ENCODE results near the gene VWA2.

Gene VWA2

DNA sequence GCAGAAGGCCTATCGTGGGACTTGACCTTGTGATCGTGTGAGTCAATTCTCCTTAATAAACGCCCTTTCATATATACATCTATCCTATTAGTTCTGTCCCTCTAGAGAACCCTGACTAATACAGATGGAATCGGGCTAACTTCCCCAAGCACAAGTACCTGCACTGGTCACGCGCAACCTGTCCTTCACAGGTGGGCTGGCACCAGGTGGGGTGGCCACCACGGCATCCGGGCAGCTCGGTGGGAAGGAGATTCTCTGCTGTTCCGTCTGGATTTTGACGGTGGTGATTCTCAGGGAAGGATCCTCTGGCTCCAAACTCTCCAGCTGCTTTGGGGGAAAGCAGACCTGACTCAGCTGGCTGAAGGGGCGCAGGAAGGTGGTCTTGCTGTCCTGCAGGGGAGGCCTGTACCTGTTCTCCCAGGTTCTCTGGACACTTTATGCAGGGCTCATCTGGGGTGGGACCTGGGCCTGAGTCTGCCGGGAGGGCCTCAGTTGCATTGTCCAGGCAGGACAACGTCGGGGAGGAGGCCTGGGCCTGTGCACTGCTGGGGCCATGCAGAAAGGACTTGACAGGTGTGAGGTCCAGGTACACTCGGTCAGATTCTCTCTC, 61.1 kb downstream of the VWA2 start:
- no peak for DNase-seq

DNA sequence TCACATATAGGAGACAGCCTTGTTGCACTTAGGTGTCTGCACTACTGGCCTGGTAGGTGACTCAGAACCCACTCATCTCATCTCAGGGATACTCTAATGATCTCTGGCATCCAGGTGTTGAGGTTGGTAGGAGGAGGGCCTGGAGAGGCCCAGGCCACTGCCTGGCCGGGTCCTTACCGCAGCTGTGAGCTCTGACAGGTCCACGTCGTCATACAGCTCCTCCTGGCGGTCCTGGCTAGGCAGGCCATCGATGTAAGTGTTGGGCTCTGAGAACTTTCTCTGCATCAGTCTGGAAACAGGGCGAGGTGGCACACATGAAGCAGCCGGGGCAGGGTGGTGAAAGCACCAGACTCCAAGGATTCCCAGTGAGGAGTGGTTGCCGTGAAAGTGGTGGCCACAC, 62.1 kb downstream of the VWA2 start:
- DNase-seq: no peak

DNA sequence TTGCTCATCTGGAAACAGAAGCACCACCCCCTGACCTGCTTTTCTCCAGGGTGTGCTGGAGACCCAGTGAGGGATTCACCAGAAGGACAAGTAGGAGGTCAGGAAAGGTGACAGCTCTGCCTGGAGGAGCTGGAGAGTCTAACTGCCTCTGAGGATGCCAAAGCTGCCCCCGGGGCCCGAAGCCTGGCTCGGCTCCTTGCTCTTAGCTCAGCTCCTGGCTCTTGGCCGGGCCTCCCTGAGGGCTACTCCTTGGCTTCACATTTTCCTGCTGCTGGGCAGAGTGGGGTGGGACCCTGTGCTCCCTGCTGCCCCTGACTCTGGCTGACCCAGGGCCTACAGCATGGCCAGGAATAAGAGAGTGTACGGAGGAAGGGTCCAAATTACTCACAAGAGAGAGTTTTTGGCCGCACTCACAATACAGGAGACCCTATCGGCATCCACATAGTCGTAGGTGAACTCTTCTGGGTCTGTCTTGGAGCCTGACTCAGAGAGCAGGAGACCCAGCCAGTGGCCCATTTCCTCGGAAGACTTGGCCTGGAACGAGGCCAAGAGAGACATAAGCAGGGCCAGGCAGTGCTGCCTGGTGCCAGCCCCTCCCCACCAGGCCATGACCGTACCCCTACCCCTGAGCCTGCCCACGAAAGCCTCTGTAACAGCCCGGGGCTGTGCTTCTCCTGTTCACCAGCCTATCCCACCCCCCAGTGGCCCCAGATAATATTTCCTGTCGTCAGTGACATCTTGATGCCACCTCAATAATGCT, 63.1 kb downstream of the VWA2 start:
- DNase-seq: no peak

DNA sequence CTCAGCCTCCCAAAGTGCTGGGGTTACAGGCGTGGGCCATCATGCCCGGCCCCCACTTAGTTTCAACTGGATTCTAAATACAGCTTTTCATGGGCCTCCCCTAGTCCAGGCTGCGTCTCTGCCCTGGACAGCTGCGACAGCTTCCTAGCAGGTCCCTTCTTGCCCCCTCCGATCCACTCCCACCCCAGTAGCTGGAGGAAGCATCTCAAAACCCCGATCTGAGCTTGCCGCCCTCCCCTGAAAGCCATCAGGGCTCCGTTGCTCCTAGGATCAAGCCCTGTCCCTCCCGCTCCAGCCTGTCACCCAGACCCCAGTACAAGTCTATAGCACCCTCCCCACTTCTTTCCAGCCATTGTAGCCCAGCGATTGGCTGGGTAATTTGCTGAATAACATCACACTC, 64.5 kb downstream of the VWA2 start:
- no peak for DNase-seq

DNA sequence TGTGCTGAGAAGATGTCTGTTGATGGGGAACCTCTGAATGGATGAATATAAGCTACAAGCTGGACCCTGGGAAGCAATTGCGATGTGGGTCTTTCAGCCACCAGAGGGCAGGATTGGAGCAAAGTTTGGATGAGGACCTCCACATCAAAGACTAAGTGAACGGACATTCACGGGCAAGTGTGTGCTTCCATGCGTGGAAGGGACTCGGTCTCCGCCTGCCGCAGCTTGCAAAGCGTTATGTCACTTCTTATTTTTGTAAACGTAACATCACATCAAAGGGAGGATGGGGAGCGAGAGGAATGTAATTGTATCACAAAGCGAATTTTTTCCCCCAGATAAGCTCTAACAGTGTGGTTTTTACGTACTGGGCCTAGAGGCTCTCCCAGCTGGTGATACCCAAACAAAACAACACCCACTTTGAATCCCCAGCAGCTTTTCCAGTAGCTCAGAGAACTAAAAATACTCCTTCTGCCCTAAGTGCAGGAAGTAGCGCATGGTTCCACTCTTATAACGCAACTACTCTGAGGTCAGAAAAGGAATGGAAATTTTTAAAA, 65.0 kb downstream of the VWA2 start:
- DNase-seq: peak; percentile 12

DNA sequence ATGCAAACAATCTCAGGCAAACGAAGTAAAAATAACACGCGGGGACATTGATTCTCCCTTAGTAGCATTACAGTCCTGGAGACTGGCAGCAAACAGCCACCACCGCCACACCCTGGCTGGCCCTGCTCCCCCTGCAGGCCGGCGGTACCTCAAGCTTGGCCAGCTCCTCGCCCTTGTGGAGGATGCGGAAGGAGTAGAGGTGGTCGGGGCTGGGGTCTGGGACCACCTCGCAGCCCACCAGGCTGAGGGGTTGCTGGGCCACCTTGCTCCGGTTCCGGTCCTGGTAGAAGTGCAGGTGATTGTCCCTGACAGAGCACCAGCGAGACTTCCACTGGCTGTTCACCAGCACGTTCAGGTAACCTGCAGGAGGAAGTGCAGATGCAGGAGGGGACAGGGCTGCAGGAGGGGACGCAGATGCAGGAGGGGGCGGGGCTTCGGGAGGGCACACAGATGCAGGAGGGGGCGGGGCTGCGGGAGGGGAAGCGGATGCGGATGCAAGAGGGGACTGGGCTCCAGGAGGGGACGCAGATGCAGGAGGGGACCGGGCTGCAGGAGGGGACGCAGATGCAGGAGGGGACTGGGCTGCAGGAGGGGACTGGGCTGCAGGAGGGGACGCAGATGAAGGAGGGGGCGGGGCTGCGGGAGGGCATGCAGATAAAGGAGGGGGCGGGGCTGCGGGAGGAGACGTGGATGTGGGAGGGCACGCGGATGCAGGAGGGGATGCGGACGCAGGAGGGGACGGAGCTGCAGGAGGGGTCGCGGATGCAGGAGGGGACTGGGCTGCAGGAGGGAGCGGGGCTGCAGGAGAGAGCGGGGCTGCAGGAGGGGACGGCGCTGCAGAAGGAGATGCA, 65.7 kb downstream of the VWA2 start:
- peak; percentile 65 for DNase-seq

DNA sequence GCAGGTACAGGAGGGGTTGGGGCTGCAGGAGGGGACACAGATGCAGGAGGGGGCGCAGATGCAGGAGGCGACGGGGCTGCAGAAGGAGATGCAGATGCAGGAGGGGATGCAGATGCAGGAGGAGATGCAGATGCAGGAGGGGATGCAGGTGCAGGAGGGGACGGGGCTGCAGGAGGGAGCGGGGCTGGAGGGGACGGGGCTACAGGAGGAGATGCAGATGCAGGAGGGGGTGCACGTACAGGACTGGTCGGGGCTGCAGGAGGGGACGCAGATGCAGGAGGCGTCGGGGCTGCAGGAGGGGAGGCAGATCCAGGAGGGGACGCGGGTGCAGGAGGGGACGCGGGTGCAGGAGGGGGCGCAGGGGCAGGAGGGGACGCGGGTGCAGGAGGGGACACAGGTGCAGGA, 66.5 kb downstream of the VWA2 start:
- no peak for DNase-seq

DNA sequence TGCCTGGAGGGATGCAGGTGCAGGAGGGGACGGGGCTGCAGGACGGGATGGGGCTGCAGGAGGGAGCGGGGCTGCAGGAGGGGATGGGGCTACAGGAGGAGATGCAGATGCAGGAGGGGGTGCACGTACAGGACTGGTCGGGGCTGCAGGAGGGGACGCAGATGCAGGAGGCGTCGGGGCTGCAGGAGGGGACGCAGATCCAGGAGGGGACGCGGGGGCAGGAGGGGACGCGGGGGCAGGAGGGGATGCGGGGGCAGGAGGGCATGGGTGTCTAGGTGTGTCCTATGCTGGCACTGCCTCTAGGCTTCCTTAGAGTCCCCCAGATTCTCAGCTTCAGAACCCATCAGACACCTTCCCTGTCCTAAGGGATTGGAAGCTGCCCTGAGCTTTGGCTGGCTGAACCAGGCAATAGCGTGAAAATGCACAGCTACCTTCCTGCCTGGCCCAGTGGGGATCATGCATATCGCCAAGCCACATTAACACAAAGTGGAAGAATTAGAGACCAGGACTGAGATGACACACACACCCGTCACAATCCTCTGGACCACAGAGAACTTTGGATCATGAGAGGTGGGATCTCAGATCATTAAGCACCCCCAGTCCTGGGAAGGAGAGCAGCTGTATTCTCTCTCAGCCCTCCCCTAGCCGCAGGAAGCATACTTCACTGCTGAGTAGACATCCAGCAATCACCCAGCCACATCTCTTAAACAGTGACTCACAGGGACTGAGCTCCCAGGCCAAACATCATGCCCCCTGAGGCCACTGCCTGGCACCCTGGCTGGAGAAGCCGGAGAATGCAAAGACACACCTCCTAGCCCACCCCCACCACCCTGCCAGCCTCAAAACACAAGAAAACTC, 67.3 kb downstream of the VWA2 start:
- DNase-seq: no peak

DNA sequence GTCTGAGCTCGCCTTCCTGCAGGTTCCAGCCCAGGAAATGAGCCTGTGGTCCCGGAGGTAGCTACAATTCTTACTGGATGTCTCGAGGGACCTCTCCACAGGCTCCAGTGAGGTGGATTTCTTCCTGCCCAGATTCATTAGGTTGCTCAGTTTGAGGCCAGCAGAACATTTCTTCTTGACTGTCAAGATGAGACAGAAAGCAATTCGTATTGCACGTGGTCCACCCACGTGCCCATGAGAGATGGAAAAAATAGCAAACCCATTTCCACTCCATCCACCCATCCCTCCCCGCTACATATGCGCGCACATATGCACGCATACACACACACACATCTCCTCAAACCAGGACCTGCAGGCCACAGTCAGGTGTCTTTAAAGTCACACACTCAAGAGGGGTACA, 68.7 kb downstream of the VWA2 start:
- no peak for DNase-seq

DNA sequence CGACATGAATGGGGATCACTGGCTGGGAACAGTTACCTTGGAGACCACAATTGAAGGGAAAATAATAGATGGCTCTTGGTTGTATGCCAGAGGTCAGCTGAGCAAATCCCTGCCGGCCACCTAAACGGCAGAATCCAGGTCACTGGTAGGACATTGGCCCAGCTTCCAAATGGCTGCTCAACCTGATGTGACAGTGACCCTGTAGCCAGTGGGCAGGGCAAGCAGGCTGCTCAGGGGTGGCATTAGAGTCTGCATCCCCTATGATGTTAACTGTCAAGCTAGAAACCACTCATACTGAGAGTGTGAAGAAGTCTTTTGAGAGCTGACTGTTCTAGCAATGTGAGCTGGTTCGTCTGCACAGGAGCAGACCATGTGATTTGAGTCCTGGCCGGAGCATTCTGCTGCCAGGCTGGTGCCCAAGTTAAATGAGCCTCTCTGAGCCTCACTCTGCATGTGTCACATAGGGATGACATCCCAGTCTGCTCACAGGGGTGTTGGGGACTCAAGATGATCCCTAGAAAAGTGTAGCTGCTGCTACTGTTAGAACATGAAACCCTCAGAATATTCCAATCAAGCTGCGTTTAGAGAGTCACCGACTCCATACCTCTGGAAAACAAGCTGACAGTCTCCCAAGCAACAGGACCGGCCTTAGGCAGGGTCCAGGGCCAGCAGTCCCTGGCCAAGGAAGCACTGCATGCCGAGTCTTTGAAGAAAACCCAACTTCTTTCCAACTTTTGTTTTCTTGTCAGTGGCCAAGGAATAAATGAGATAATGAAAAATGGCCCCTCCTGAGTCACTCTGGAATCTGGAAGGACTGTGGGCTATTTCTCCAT, 69.7 kb downstream of the VWA2 start:
- no peak for DNase-seq

DNA sequence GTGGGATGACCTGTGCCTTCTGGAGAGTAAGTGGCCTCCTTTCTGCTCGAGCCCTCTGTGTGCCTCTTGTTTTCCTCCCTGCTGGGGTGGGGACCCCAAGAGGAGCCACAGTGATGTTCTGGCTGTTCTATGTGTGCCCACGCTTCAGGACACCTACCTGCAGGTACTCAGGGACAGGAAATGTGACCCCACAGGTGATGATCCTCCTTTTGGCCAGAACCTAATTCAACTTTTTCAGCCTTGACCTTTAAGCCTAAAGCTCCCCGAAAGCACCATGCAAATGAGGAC, 70.3 kb downstream of the VWA2 start:
- DNase-seq: no peak

DNA sequence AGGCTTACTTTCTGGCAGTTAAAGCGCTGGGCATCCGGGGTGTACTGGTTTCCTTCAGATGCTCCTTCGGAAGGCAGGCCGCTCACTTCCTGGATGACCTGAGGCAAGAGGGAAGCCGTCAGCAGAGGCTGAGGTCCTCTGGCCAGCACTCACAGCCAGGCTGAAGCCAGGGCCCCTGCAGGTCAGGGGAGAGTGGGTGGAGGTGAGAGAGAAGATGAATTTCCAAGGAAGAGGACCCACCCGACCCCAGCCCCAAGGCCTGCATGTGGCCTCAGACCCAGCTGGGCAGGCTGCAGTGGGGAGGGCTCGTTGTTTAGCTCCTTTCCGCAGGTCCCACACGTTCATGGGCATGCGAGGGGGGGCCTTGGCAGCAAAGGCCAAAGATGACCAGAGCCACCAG, 71.3 kb downstream of the VWA2 start:
- DNase-seq: no peak

DNA sequence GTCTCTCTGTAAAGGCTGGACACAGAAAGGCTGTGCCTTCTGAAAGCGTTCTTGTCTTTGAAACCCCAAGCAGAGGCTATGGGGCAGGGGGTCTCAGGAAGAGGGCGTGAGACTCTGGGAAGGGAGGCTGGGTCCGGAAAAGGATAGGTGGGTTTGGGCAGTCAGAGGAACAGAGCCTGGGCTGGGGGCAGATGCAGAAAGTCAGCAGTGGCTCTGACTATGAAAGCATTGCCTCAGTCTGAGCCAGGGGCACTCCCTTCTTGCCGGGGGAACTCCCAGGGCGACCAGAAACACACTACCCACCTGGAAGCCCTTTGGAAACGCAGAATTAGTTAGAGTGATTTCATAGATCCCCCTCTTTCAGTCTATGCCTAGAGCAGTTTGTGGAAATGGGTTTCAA, 72.0 kb downstream of the VWA2 start:
- no peak for DNase-seq

DNA sequence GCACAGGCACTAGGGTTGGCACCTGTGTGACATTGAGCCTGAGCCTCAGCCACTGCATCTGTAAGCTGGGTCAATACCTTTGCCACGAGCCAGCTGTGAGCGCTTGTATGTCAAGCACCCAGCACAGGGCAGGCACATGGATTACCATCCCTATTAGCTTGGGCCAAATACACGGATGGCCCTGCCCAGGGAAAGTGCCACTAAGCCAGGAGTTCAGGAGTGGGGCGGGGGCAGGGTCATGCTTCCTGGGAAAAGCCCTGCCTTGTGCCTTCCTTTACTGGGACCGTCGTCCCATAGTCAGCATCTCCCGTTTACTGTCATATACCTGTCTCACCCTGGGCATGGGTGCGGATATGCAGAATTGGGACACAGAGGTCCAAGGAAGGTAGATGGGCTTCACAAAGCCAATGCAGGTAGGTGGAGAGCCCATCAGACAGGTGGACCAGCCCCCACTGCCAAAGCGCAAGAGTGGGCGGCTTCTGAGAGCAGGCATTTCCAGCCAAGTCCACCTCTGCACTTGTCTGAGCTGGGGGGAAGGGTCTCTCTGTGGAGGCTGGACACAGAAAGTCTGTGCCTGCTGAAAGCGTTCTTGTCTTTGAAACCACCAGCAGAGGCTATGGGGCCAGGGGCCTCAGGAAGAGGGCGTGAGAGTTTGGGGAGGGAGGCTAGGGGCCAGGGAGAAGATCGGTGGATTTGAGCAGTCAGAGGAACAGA, 72.6 kb downstream of the VWA2 start:
- DNase-seq: no peak

DNA sequence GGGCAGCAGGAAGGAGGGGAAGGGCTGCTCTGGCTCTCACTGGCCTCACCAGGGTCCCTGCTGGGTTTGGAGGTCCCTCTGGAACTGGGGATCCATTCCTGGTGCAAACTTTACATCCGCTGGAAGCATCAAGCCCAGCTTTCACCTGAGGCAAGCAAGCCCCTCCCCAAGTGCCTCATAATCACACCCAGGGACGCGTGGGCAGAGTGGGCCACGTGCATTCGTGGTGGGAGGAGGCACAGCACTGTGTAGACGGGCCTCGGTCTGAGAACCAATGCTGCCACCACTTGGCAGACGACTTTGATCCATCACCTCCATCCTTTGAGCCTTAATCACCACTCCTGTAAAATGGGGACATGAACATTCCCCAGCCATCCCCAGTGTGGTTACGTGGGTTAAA, 74.1 kb downstream of the VWA2 start:
- no peak for DNase-seq

DNA sequence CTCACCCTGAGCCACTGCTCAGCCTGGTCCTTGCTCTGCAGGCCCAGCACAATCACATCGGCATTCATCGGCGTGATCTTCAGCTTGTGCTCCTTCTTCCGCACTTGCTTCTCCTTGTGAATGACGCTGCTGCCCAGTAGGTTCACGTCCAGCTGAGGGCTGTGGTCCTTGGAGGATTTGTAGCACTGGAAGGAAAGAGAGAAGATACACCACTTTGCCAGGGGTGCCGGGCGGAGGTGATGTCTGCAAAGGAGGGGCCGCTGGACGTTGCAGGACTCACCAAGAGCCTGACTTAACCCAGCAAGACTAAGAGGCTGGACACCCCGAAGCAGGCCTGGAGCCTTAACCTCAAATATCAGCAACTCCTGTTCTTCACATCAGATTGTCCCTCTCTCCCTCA, 74.8 kb downstream of the VWA2 start:
- no peak for DNase-seq

DNA sequence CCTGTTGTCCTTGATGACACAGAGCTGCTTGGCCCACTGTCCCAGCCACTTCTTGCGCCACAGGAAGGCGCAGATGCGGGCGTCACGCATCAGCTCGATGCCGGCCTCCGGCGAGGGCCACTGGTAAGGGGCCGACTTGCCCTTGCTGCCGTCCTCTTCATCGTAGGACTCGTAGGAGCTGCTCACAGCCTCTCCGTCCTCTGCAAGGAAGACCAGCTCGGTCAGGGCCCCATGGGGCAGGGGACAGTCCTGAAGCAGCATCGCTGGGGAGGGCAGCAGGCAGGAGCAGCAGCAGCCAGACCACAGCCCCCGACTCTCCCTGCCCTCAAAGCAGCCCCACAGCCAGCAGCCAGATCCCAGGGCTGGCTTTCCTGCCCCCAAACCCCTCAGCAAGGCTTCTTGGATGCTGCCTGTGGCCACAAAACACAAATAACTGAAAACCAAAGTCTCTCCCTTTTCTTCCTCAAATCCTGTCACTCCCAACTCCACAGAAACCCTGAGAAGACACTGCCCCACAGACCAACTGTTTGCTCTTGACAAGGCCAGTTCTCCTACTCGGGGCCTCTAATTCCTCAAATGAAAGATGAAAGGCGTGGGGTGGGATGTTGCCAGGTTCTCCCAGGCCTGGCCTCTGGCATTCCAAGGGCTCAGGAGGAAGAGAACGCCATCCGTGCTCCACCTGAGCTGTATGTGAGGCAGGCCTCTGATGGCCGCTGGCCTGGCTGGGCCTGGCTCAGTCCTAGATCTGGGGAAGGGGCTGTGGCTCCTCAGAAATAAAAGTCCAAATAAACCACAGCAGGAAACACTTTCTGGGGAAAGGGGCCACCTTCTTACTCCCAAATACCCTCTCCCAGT, 76.7 kb downstream of the VWA2 start:
- DNase-seq: no peak

DNA sequence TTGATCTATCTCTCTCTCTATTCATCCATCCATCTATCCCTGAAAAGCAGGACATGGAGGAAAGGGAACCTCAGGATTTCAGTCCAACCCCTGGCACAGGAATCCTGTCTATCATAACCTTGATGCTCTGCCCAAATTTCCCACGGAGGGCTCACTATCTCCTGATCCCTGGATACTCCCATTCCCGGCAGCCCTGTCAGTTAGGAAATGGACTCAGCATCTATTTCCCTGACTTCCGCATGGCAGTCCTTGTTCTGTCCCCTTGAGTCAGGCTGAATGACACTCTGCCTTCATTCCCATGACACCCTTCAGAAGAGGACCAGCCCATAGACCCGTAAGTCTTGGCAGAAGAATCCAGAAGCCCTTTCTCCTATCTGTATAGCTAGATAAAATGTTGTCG, 77.7 kb downstream of the VWA2 start:
- DNase-seq: no peak

DNA sequence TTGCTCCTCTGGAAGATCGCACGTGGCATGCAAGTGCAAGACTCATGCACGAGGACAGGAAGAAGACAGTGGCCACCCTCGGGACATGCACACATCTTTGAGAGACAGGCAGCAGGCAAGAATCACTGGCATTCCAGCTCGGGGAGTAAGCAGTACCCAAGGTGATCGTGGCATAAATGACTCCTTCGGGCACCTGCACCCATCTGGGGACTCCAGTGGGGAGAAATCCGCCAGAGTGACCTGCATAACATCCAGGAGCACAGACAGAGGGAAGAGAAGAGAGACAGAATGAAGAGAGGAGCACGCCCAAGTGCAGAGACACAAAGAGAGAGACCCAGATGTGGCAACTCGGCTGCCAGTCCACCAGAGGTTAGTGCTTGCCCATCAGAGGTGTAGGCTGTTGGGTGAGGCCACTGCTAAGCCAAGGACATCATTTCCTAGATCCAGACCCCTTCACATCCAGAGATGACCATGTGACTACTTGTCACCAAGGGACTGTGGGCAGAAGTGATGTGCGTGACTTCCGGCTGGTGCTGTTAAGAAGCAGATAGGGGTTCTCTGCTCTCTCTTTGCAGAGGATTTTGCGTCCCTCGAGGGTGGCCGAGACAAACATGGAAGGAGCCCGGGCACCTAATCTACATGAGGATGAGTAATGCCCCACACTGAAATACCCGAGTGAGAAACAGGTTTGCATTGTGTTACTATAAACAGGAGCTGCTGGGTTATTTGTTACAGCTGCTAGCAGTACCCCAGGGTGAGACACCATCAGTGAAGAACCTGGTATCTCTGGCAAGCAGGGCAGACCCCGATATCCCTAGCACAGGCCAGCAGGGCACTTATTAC, 80.6 kb downstream of the VWA2 start:
- no peak for DNase-seq
